ENCODE results near the gene HSPH1. TPM values are rescaled to one million over a fixed set of nuclear protein-coding genes. Genes with fewer than 3 reads are reported as not detected.

The HSPH1 gene
- total and polyA plus RNA-seq, 2 donors: 58.2 to 87.0 TPM

- Histone ChIP-seq H3K9me3 (ENCODE audit: control insufficient read depth in 2 of 2, insufficient read depth in 1 of 2, low read length in 1 of 2) (peaks cover 0 to 2% of the 10 kb centered on the region in 2 donors), H3K36me3 (ENCODE audit: control insufficient read depth in 2 of 2, insufficient read depth in 2 of 2, low read length in 1 of 2) (no peaks in the 10 kb centered on the region), H3K4me1 (ENCODE audit: control insufficient read depth in 2 of 2, insufficient read depth in 2 of 2, low read length in 2 of 2) (peaks cover 3 to 9% of the 10 kb centered on the region in 2 donors), H3K27me3 (ENCODE audit: control insufficient read depth in 2 of 2, insufficient read depth in 1 of 2, low read length in 1 of 2) (peaks cover 0 to 6% of the 10 kb centered on the region in 2 donors), H3K27ac (ENCODE audit: low read depth in 1 of 2, low read length in 1 of 2) (peak overlapping the region; percentile 37 to 98), H3K4me3 (ENCODE audit: low read length in 2 of 2) (peak overlapping the region; percentile 55 to 87)
- under 1% methylated on average over 34 of the region's 34 CpGs for WGBS
- peak in 2 of 9 donors; percentile 20 to 28 for DNase-seq (ENCODE audit: low read depth in 6 of 9, low spot score in 9 of 9)
These were observed 38.9 kb upstream of the HSPH1 start for GRCh38 chr13:31200637-31200971.

- Histone ChIP-seq H3K27me3 (ENCODE audit: control insufficient read depth in 2 of 2, insufficient read depth in 1 of 2, low read length in 1 of 2) (peaks cover 0 to 6% of the 10 kb centered on the region in 2 donors), H3K36me3 (ENCODE audit: control insufficient read depth in 2 of 2, insufficient read depth in 2 of 2, low read length in 1 of 2) (no peaks in the 10 kb centered on the region), H3K4me1 (ENCODE audit: control insufficient read depth in 2 of 2, insufficient read depth in 2 of 2, low read length in 2 of 2) (peaks cover 3 to 9% of the 10 kb centered on the region in 2 donors), H3K4me3 (ENCODE audit: low read length in 2 of 2) (peak within 1 kb of the TSS; percentile 55 to 87), H3K27ac (ENCODE audit: low read depth in 1 of 2, low read length in 1 of 2) (peak within 1 kb of the TSS; percentile 47 to 98), H3K9me3 (ENCODE audit: control insufficient read depth in 2 of 2, insufficient read depth in 1 of 2, low read length in 1 of 2) (peaks cover 0 to 2% of the 10 kb centered on the region in 2 donors)
- under 1% methylated on average over 126 of the region's 126 CpGs for WGBS
- DNase-seq (ENCODE audit: low read depth in 6 of 9, low spot score in 9 of 9): peak in 8 of 9 donors; percentile 24 to 87 (median 74)
These were observed 38.3 kb upstream of the HSPH1 start, which contains the start of gene B3GLCT for GRCh38 chr13:31199849-31200636. TSS of gene B3GLCT (plus strand) at chr13:31199975. CDS start at chr13:31200085, 110 bp downstream.

GRCh38 chr13:31199527-31199848, 37.8 kb upstream of the HSPH1 start:
- Histone ChIP-seq H3K4me1 (ENCODE audit: control insufficient read depth in 2 of 2, insufficient read depth in 2 of 2, low read length in 2 of 2) (peaks cover 3 to 9% of the 10 kb centered on the region in 2 donors), H3K4me3 (ENCODE audit: low read length in 2 of 2) (peak overlapping the region; percentile 45 to 87), H3K27ac (ENCODE audit: low read depth in 1 of 2, low read length in 1 of 2) (peak overlapping the region; percentile 47 to 98), H3K36me3 (ENCODE audit: control insufficient read depth in 2 of 2, insufficient read depth in 2 of 2, low read length in 1 of 2) (no peaks in the 10 kb centered on the region), H3K27me3 (ENCODE audit: control insufficient read depth in 2 of 2, insufficient read depth in 1 of 2, low read length in 1 of 2) (peaks cover 0 to 6% of the 10 kb centered on the region in 2 donors), H3K9me3 (ENCODE audit: control insufficient read depth in 2 of 2, insufficient read depth in 1 of 2, low read length in 1 of 2) (peaks cover 0 to 2% of the 10 kb centered on the region in 2 donors)
- peak in 2 of 9 donors; percentile 19 to 23 for DNase-seq (ENCODE audit: low read depth in 6 of 9, low spot score in 9 of 9)
- WGBS: 12% methylated on average over 15 of the region's 15 CpGs

GRCh38 chr13:31198519-31198918, 36.8 kb upstream of the HSPH1 start:
- Histone ChIP-seq H3K9me3 (ENCODE audit: control insufficient read depth in 2 of 2, insufficient read depth in 1 of 2, low read length in 1 of 2) (peaks cover 0 to 2% of the 10 kb centered on the region in 2 donors), H3K27ac (ENCODE audit: low read depth in 1 of 2, low read length in 1 of 2) (no peak overlapping the region), H3K36me3 (ENCODE audit: control insufficient read depth in 2 of 2, insufficient read depth in 2 of 2, low read length in 1 of 2) (no peaks in the 10 kb centered on the region), H3K4me3 (ENCODE audit: low read length in 2 of 2) (no peak overlapping the region), H3K27me3 (ENCODE audit: control insufficient read depth in 2 of 2, insufficient read depth in 1 of 2, low read length in 1 of 2) (peaks cover 0 to 6% of the 10 kb centered on the region in 2 donors), H3K4me1 (ENCODE audit: control insufficient read depth in 2 of 2, insufficient read depth in 2 of 2, low read length in 2 of 2) (peaks cover 3 to 9% of the 10 kb centered on the region in 2 donors)
- DNase-seq (ENCODE audit: low read depth in 6 of 9, low spot score in 9 of 9): no peak
- WGBS: 92% methylated on average over 3 of the region's 3 CpGs

GRCh38 chr13:31196992-31197391, 35.3 kb upstream of the HSPH1 start:
- Histone ChIP-seq H3K4me3 (ENCODE audit: low read length in 2 of 2) (no peak overlapping the region), H3K4me1 (ENCODE audit: control insufficient read depth in 2 of 2, insufficient read depth in 2 of 2, low read length in 2 of 2) (peaks cover 3 to 9% of the 10 kb centered on the region in 2 donors), H3K27ac (ENCODE audit: low read depth in 1 of 2, low read length in 1 of 2) (no peak overlapping the region), H3K9me3 (ENCODE audit: control insufficient read depth in 2 of 2, insufficient read depth in 1 of 2, low read length in 1 of 2) (peaks cover 0 to 2% of the 10 kb centered on the region in 2 donors), H3K27me3 (ENCODE audit: control insufficient read depth in 2 of 2, insufficient read depth in 1 of 2, low read length in 1 of 2) (peaks cover 0 to 6% of the 10 kb centered on the region in 2 donors), H3K36me3 (ENCODE audit: control insufficient read depth in 2 of 2, insufficient read depth in 2 of 2, low read length in 1 of 2) (no peaks in the 10 kb centered on the region)
- WGBS: 97% methylated on average over 6 of the region's 6 CpGs
- no peak for DNase-seq (ENCODE audit: low read depth in 6 of 9, low spot score in 9 of 9)

- 97% methylated on average over 4 of the region's 4 CpGs for WGBS
- H3K36me3 ChIP-seq (ENCODE audit: control insufficient read depth in 2 of 2, insufficient read depth in 2 of 2, low read length in 1 of 2): no peaks in the 10 kb centered on the region
- peaks cover 0 to 3% of the 10 kb centered on the region in 2 donors for H3K27me3 ChIP-seq (ENCODE audit: control insufficient read depth in 2 of 2, insufficient read depth in 1 of 2, low read length in 1 of 2)
- no peaks in the 10 kb centered on the region for H3K9me3 ChIP-seq (ENCODE audit: control insufficient read depth in 2 of 2, insufficient read depth in 1 of 2, low read length in 1 of 2)
- no peak overlapping the region for H3K4me3 ChIP-seq (ENCODE audit: low read length in 2 of 2)
- H3K4me1 ChIP-seq (ENCODE audit: control insufficient read depth in 2 of 2, insufficient read depth in 2 of 2, low read length in 2 of 2): peaks cover 0 to 3% of the 10 kb centered on the region in 2 donors
- no peak for DNase-seq (ENCODE audit: low read depth in 6 of 9, low spot score in 9 of 9)
- no peak overlapping the region for H3K27ac ChIP-seq (ENCODE audit: low read depth in 1 of 2, low read length in 1 of 2)
These were observed 33.9 kb upstream of the HSPH1 start for GRCh38 chr13:31195616-31196015.

- DNase-seq (ENCODE audit: low read depth in 6 of 9, low spot score in 9 of 9): no peak
- H3K4me1 ChIP-seq (ENCODE audit: control insufficient read depth in 2 of 2, insufficient read depth in 2 of 2, low read length in 2 of 2): no peaks in the 10 kb centered on the region
- H3K36me3 ChIP-seq (ENCODE audit: control insufficient read depth in 2 of 2, insufficient read depth in 2 of 2, low read length in 1 of 2): no peaks in the 10 kb centered on the region
- H3K27me3 ChIP-seq (ENCODE audit: control insufficient read depth in 2 of 2, insufficient read depth in 1 of 2, low read length in 1 of 2): no peaks in the 10 kb centered on the region
- no peak overlapping the region for H3K4me3 ChIP-seq (ENCODE audit: low read length in 2 of 2)
- H3K9me3 ChIP-seq (ENCODE audit: control insufficient read depth in 2 of 2, insufficient read depth in 1 of 2, low read length in 1 of 2): no peaks in the 10 kb centered on the region
- H3K27ac ChIP-seq (ENCODE audit: low read depth in 1 of 2, low read length in 1 of 2): no peak overlapping the region
- 96% methylated on average over 6 of the region's 6 CpGs for WGBS
These were observed 30.6 kb upstream of the HSPH1 start for GRCh38 chr13:31192306-31192705.

GRCh38 chr13:31191748-31192147, 30.0 kb upstream of the HSPH1 start:
- Histone ChIP-seq H3K27ac (ENCODE audit: low read depth in 1 of 2, low read length in 1 of 2) (no peak overlapping the region), H3K27me3 (ENCODE audit: control insufficient read depth in 2 of 2, insufficient read depth in 1 of 2, low read length in 1 of 2) (no peaks in the 10 kb centered on the region), H3K4me3 (ENCODE audit: low read length in 2 of 2) (no peak overlapping the region), H3K36me3 (ENCODE audit: control insufficient read depth in 2 of 2, insufficient read depth in 2 of 2, low read length in 1 of 2) (no peaks in the 10 kb centered on the region), H3K4me1 (ENCODE audit: control insufficient read depth in 2 of 2, insufficient read depth in 2 of 2, low read length in 2 of 2) (no peaks in the 10 kb centered on the region), H3K9me3 (ENCODE audit: control insufficient read depth in 2 of 2, insufficient read depth in 1 of 2, low read length in 1 of 2) (no peaks in the 10 kb centered on the region)
- DNase-seq (ENCODE audit: low read depth in 6 of 9, low spot score in 9 of 9): no peak
- 94% methylated on average over 4 of the region's 4 CpGs for WGBS

- no peak for DNase-seq (ENCODE audit: low read depth in 6 of 9, low spot score in 9 of 9)
- Histone ChIP-seq H3K4me3 (ENCODE audit: low read length in 2 of 2) (no peak overlapping the region), H3K36me3 (ENCODE audit: control insufficient read depth in 2 of 2, insufficient read depth in 2 of 2, low read length in 1 of 2) (no peaks in the 10 kb centered on the region), H3K4me1 (ENCODE audit: control insufficient read depth in 2 of 2, insufficient read depth in 2 of 2, low read length in 2 of 2) (no peaks in the 10 kb centered on the region), H3K27me3 (ENCODE audit: control insufficient read depth in 2 of 2, insufficient read depth in 1 of 2, low read length in 1 of 2) (no peaks in the 10 kb centered on the region), H3K27ac (ENCODE audit: low read depth in 1 of 2, low read length in 1 of 2) (no peak overlapping the region), H3K9me3 (ENCODE audit: control insufficient read depth in 2 of 2, insufficient read depth in 1 of 2, low read length in 1 of 2) (no peaks in the 10 kb centered on the region)
- 96% methylated on average over 7 of the region's 7 CpGs for WGBS
These were observed 23.4 kb upstream of the HSPH1 start for GRCh38 chr13:31184981-31185645.

Measured in thymus (tissue), 11 donors.